HepG2 (cell line): Measurements from ENCODE around the gene RPAP2. TPM values are rescaled to one million over a fixed set of nuclear protein-coding genes. Genes with fewer than 3 reads are reported as not detected.

Experiments used
- ATAC-seq: fragments of 200-7000 bp; cut with Tn5 transposase; 3 replicates; pipeline ENCODE4 v1.9.1; 2020; ENCODE audit warnings: mild to moderate bottlenecking, moderate library complexity
- BruUV-seq: library from RNA; stranded (reverse); fragments of 400-500 nt; replicated peaks from 2 replicates; lab custom pipeline; 2021; lab: Mats Ljungman, UMichigan
- CTCF ChIA-PET: fragments of 300-600 bp; formaldehyde crosslinking; extraction: SDS; loops from one replicate; lab custom pipeline; 2021; ENCODE audit warnings: low total read pairs, inconsistent platforms, low intra/inter-chr PET ratio; lab: Yijun Ruan, JAX
- POLR2A ChIA-PET: fragments of 350-600 bp; sonication (Branson Sonifier 250); formaldehyde crosslinking; loops from one replicate; lab custom pipeline; 2020; ENCODE audit warnings: antibody characterized with exemption, inconsistent platforms; lab: Yijun Ruan, JAX
- DNase-seq: peaks from one replicate; pipeline ENCODE4 v3.0.0-alpha.2; 2015; ENCODE audit warnings: low spot score
- FAIRE-seq: peaks from 3 replicates; lab custom pipeline; 2011; peaks lifted over from hg19 to GRCh38; lab: Jason Lieb, UNC
- H2AFZ ChIP-seq: one replicate; pipeline ENCODE4 v1.6.1; 2011; ENCODE audit warnings: low read length, inconsistent platforms
- H3K27ac ChIP-seq: fragments of 300-600 bp; 3 replicates; pipeline ENCODE4 v1.8.0; 2011; ENCODE audit warnings: mixed run types, mild to moderate bottlenecking, mixed read lengths, low read length, inconsistent platforms; ENCODE audit not compliant: insufficient read depth; ENCODE audit errors: extremely low read length
- H3K27me3 ChIP-seq, 2 experiments: fragments of 200-600 bp in 1 of 2; 2 replicates in 1 of 2; 3 replicates in 1 of 2; pipeline versions ENCODE4 v1.6.0 to v1.8.0; 2011; ENCODE audit warnings: low read length in 2 of 2, mild to moderate bottlenecking in 2 of 2, moderate library complexity in 2 of 2, inconsistent platforms in 1 of 2; ENCODE audit not compliant: insufficient read depth in 2 of 2, control insufficient read depth in 1 of 2
- H3K36me3 ChIP-seq, 2 experiments: fragments of 200-600 bp in 1 of 2; replicated peaks in 1 of 2; 2 replicates in 1 of 2; 3 replicates in 1 of 2; pipeline versions ENCODE4 v1.5.1 to v1.8.0; 2011; ENCODE audit warnings: low read length in 2 of 2, inconsistent platforms in 1 of 2; ENCODE audit not compliant: insufficient read depth in 2 of 2, control insufficient read depth in 1 of 2
- H3K4me1 ChIP-seq: 2 replicates; pipeline ENCODE4 v1.5.1; 2012; ENCODE audit warnings: low read length, inconsistent platforms; ENCODE audit not compliant: insufficient read depth
- H3K4me2 ChIP-seq: 2 replicates; pipeline ENCODE4 v1.6.0; 2011; ENCODE audit warnings: low read depth, low read length, inconsistent platforms
- H3K4me3 ChIP-seq, 3 experiments: fragments of 200-600 bp in 1 of 3; sonication (generic), shearing (Covaris generic) in 1 of 3; replicated peaks in 1 of 3; 2 replicates each; pipeline ENCODE4 v1.5.1; 2011 to 2016; ENCODE audit warnings: low read length in 3 of 3, inconsistent platforms in 2 of 3, low read depth in 2 of 3, mild to moderate bottlenecking in 2 of 3, control low read depth in 1 of 3, mixed read lengths in 1 of 3; ENCODE audit not compliant: insufficient read depth in 1 of 3
- H3K79me2 ChIP-seq: one replicate; pipeline ENCODE4 v1.6.1; 2011; ENCODE audit warnings: low read length, inconsistent platforms; ENCODE audit not compliant: insufficient read depth
- H3K9ac ChIP-seq: 2 replicates; pipeline ENCODE4 v1.6.0; 2011; ENCODE audit warnings: mild to moderate bottlenecking, low read depth, low read length, inconsistent platforms; ENCODE audit not compliant: insufficient read depth
- H3K9me3 ChIP-seq: 2 replicates; pipeline ENCODE4 v1.5.1; 2012; ENCODE audit warnings: mild to moderate bottlenecking, low read length
- H4K20me1 ChIP-seq: 2 replicates; pipeline ENCODE4 v1.6.0; 2011; ENCODE audit warnings: inconsistent platforms, mild to moderate bottlenecking, low read length, moderate library complexity; ENCODE audit not compliant: insufficient read depth
- HNRNPH1 ChIP-seq: fragments of 200-400 bp; formaldehyde crosslinking; optimal IDR thresholded peaks from 2 replicates; pipeline ENCODE3; 2017; ENCODE audit warnings: mild to moderate bottlenecking, low read depth, low read length
- PPARG ChIP-seq: conservative IDR thresholded peaks from 2 replicates; pipeline ENCODE4 v1.6.1; 2016; ENCODE audit warnings: missing biosample characterization, missing genetic modification reagents
- ZBTB7B ChIP-seq: sonication (generic); formaldehyde crosslinking; IDR thresholded peaks from 2 replicates; pipeline ENCODE4 v1.4.0; 2020; ENCODE audit warnings: missing genetic modification reagents
- ZNF274 ChIP-seq: sonication (generic); formaldehyde crosslinking; IDR thresholded peaks from 2 replicates; pipeline ENCODE4 v1.5.1; 2020; ENCODE audit warnings: mild to moderate bottlenecking, missing genetic modification reagents
- ZNF605 ChIP-seq: sonication (generic); formaldehyde crosslinking; IDR thresholded peaks from 2 replicates; pipeline ENCODE4 v1.8.0; 2022; ENCODE audit warnings: mild to moderate bottlenecking, missing genetic modification reagents
- whole genome bisulfite sequencing: methylation state at CpG from one replicate; pipeline ENCODE4 v1.1.6; 2017; ENCODE audit warnings: low lambda C conversion rate; 5-methylcytosine and 5-hydroxymethylcytosine counted together
- in situ Hi-C: cut with HindIII; loops from 2 replicates; pipeline ENCODE4 v1.10.0; 2017; ENCODE audit warnings: low pct_unique_long_range_greater_than_20kb; ENCODE audit not compliant: extremely low pct_ligation_motif_present
- intact Hi-C: fragments of 100-400 bp; cut with micrococcal nuclease; formaldehyde crosslinking; loops from one replicate; pipeline ENCODE4 v1.10.0; 2022; ENCODE audit not compliant: unreplicated experiment
- polyA plus RNA-seq, 8 experiments: library from polyadenylated mRNA; depleted of rRNA in 3 of 8; stranded (reverse) in 7 of 8; unstranded in 1 of 8; fragments of >200 nt; fragmentation: Illumina TruSeq in 4 of 8; extraction: Trizol in 4 of 8; gene quantifications; 2 replicates each; pipeline versions ENCODE4 v1.2.1 to v1.2.3, GENCODE V29; 2011 to 2016; ENCODE audit warnings: low read depth in 4 of 8, missing spikeins in 1 of 8, mixed read lengths in 1 of 8; ENCODE audit not compliant: insufficient read depth in 1 of 8
- total RNA-seq, 5 experiments: library from RNA; depleted of rRNA; stranded (reverse); fragments of >200 nt; fragmentation: Illumina TruSeq; extraction: Trizol; gene quantifications; 2 replicates each; pipeline ENCODE4 v1.2.3, GENCODE V29; 2016; ENCODE audit warnings: low read depth in 1 of 5
- TF ChIP-seq, protein P1 (sequence below): sonication (generic); formaldehyde crosslinking; IDR thresholded peaks from 2 replicates; pipeline ENCODE4 v1.4.0; 2020; ENCODE audit warnings: missing genetic modification reagents, borderline replicate concordance
- TF ChIP-seq, protein P2 (sequence below): sonication (generic); formaldehyde crosslinking; IDR thresholded peaks from 2 replicates; pipeline ENCODE4 v1.8.0; 2022; ENCODE audit warnings: mild to moderate bottlenecking, missing genetic modification reagents; ENCODE audit not compliant: insufficient replicate concordance
- TF ChIP-seq, protein P3 (sequence below): sonication (generic); IDR thresholded peaks from 2 replicates; pipeline ENCODE4 v1.6.1; 2016; ENCODE audit warnings: low read depth, borderline replicate concordance

The RPAP2 gene
- total and polyA plus RNA-seq, 2 of the 13 experiments (the other 11 are each of a cell fraction or from before 2014, with no cell fraction given), result 10.0 to 34.8 TPM

DNA sequence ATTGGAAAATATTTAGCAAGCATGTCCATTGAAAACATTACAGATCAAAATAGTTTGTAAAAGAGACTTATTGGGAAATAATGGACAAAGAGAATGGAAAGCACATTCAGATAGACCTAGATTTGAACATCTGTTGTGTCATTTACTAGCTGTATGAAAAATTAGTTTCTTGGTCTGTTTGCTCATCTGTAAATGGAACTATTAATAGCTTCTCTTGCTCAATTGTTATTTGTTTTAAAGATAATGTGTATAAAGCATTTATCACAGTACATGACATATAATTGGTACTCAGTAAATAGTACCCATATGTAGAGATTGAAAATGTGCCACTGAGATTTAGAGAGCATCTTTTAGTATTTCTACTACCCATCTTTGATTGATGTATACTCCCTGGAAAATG lies 25.9 kb downstream of the RPAP2 start:
- Histone ChIP-seq H3K27me3 (no peaks in the 10 kb centered on the region), H3K4me3 (no peak overlapping the region), H3K36me3 (peaks cover 8 to 15% of the 10 kb centered on the region in 2 experiments; a peak in 4 of 5 replicates), H3K9ac (no peak overlapping the region), H3K4me2 (no peak overlapping the region), H3K4me1 (peaks cover 10% of the 10 kb centered on the region; the same call in 1 of the 2 replicates), H2AFZ (no peak overlapping the region), H3K27ac (no peak overlapping the region), H4K20me1 (no peaks in the 10 kb centered on the region), H3K9me3 (no peaks in the 10 kb centered on the region; the same call in 1 of the 2 replicates), H3K79me2 (no peaks in the 10 kb centered on the region)
- ChIA-PET POLR2A (no interaction called here), CTCF (no interaction called here)
- DNase-seq, result no peak
- no peak for ATAC-seq
- in situ Hi-C loops, result no loop called here
- intact Hi-C loops, result no loop called here
- TF ChIP-seq ZBTB7B (CRISPR knock-in tag) (no peak), HNRNPH1 (no peak)
- TF ChIP-seq, protein P1, sequence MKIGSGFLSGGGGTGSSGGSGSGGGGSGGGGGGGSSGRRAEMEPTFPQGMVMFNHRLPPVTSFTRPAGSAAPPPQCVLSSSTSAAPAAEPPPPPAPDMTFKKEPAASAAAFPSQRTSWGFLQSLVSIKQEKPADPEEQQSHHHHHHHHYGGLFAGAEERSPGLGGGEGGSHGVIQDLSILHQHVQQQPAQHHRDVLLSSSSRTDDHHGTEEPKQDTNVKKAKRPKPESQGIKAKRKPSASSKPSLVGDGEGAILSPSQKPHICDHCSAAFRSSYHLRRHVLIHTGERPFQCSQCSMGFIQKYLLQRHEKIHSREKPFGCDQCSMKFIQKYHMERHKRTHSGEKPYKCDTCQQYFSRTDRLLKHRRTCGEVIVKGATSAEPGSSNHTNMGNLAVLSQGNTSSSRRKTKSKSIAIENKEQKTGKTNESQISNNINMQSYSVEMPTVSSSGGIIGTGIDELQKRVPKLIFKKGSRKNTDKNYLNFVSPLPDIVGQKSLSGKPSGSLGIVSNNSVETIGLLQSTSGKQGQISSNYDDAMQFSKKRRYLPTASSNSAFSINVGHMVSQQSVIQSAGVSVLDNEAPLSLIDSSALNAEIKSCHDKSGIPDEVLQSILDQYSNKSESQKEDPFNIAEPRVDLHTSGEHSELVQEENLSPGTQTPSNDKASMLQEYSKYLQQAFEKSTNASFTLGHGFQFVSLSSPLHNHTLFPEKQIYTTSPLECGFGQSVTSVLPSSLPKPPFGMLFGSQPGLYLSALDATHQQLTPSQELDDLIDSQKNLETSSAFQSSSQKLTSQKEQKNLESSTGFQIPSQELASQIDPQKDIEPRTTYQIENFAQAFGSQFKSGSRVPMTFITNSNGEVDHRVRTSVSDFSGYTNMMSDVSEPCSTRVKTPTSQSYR (CRISPR knock-in tag), result no peak
- no peak for FAIRE-seq
- BruUV-seq, result no TSS peak

DNA sequence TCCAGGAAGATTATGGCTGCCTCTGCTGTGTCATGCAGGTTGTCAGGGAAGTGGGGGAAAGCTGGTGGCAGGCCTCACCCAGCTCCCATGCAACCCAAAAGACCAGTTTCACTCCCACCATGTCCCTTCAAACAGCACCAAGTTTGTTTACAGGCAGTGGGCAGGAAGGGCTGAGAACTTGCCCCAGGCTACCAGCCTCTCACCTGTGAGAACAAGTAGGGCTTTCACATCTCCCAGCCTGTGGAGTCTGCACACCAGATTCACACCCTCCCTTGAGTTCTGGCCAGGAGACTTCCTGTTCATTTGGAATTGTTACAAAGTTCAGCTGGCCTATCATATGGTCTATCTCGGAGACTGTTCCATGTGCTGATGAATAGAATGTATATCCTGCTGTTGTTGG lies 27.8 kb downstream of the RPAP2 start:
- no peak overlapping the region for H2AFZ ChIP-seq
- no peak overlapping the region for H3K4me2 ChIP-seq
- WGBS, result 89% methylated on average over 1 of the region's 1 CpG
- ATAC-seq (no peak; the same call in 2 of the 3 replicates), FAIRE-seq (no peak), DNase-seq (peak; percentile 6)
- in situ Hi-C loops, result no loop called here
- peaks cover 10% of the 10 kb centered on the region; the same call in 1 of the 2 replicates for H3K4me1 ChIP-seq
- POLR2A ChIA-PET, result no interaction called here
- H3K27ac ChIP-seq, result no peak overlapping the region
- H4K20me1 ChIP-seq, result no peaks in the 10 kb centered on the region
- no peaks in the 10 kb centered on the region for H3K27me3 ChIP-seq
- no TSS peak for BruUV-seq
- peaks cover 8 to 15% of the 10 kb centered on the region in 2 experiments; a peak in 4 of 5 replicates for H3K36me3 ChIP-seq
- no peaks in the 10 kb centered on the region for H3K79me2 ChIP-seq
- H3K9ac ChIP-seq, result no peak overlapping the region
- no peak overlapping the region for H3K4me3 ChIP-seq
- CTCF ChIA-PET, result interaction anchor here (1.1 kb wide), 1 partner anchor 272 kb away, joined by 3 read pairs; no protein-coding TSS in a partner anchor
- intact Hi-C loops, result no loop called here
- H3K9me3 ChIP-seq, result no peaks in the 10 kb centered on the region; the same call in 1 of the 2 replicates
- TF ChIP-seq PPARG (CRISPR knock-in tag) (0 out of 2 replicates have a peak, but pooled peaks have one; percentile 20), ZNF605 (CRISPR knock-in tag) (no peak), ZNF274 (CRISPR knock-in tag) (no peak)
- TF ChIP-seq, protein P2, sequence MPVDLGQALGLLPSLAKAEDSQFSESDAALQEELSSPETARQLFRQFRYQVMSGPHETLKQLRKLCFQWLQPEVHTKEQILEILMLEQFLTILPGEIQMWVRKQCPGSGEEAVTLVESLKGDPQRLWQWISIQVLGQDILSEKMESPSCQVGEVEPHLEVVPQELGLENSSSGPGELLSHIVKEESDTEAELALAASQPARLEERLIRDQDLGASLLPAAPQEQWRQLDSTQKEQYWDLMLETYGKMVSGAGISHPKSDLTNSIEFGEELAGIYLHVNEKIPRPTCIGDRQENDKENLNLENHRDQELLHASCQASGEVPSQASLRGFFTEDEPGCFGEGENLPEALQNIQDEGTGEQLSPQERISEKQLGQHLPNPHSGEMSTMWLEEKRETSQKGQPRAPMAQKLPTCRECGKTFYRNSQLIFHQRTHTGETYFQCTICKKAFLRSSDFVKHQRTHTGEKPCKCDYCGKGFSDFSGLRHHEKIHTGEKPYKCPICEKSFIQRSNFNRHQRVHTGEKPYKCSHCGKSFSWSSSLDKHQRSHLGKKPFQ (CRISPR knock-in tag), result peak; percentile 85
- TF ChIP-seq, protein P3, sequence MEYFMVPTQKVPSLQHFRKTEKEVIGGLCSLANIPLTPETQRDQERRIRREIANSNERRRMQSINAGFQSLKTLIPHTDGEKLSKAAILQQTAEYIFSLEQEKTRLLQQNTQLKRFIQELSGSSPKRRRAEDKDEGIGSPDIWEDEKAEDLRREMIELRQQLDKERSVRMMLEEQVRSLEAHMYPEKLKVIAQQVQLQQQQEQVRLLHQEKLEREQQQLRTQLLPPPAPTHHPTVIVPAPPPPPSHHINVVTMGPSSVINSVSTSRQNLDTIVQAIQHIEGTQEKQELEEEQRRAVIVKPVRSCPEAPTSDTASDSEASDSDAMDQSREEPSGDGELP, result 0 out of 2 replicates have a peak, but pooled peaks have one; percentile 7
